HG03108 (cell line): ENCODE measurements around the gene SLC2A9.

ENCODE experiments used
- ATAC-seq: cut with Tn5 transposase; IDR thresholded peaks from one replicate; pipeline ENCODE4 v1.9.1; 2021; ENCODE audit warnings: moderate library complexity; ENCODE audit not compliant: unreplicated experiment

Gene SLC2A9

GRCh38 chr4:10022346-10023049 is 1.2 kb upstream of the SLC2A9 start:
- ATAC-seq: no peak

GRCh38 chr4:10021653-10022023 is 341 bp upstream of the SLC2A9 start:
- ATAC-seq: no peak

- no peak for ATAC-seq
Measured at GRCh38 chr4:10020106-10020505, 1.2 kb downstream of the SLC2A9 start.

- no peak for ATAC-seq
Measured at GRCh38 chr4:10019521-10020051, 1.7 kb downstream of the SLC2A9 start.

- ATAC-seq: peak; percentile 95
Measured at GRCh38 chr4:10018818-10019461, 2.4 kb downstream of the SLC2A9 start.

- no peak for ATAC-seq
Measured at GRCh38 chr4:10017037-10017893, 4.0 kb downstream of the SLC2A9 start.

GRCh38 chr4:10016169-10016568 is 5.1 kb downstream of the SLC2A9 start:
- no peak for ATAC-seq

- no peak for ATAC-seq
Measured at GRCh38 chr4:10015140-10015753, 6.0 kb downstream of the SLC2A9 start.

- no peak for ATAC-seq
Measured at GRCh38 chr4:10013722-10014121, 7.6 kb downstream of the SLC2A9 start.

GRCh38 chr4:10011885-10012284 is 9.4 kb downstream of the SLC2A9 start:
- ATAC-seq: no peak

- no peak for ATAC-seq
Measured at GRCh38 chr4:10011277-10011676, 10.0 kb downstream of the SLC2A9 start.

GRCh38 chr4:10009861-10010500 is 11.3 kb downstream of the SLC2A9 start:
- ATAC-seq: no peak

GRCh38 chr4:10008609-10009005 is 12.7 kb downstream of the SLC2A9 start:
- no peak for ATAC-seq

GRCh38 chr4:10007793-10008608 is 13.3 kb downstream of the SLC2A9 start:
- ATAC-seq: peak; percentile 33

GRCh38 chr4:10007436-10007740 is 13.9 kb downstream of the SLC2A9 start:
- peak; percentile 44 for ATAC-seq

GRCh38 chr4:10006601-10007435 is 14.5 kb downstream of the SLC2A9 start:
- ATAC-seq: peak; percentile 18

GRCh38 chr4:10006231-10006600 is 15.1 kb downstream of the SLC2A9 start:
- ATAC-seq: peak; percentile 31

GRCh38 chr4:10005632-10006031 is 15.7 kb downstream of the SLC2A9 start:
- no peak for ATAC-seq

GRCh38 chr4:10003666-10004065 is 17.6 kb downstream of the SLC2A9 start:
- peak; percentile 37 for ATAC-seq
